HL-60 (cell line): Measurements from ENCODE around the gene CT45A10.
A peak's percentile ranks its signal among the peaks of the same experiment; 100 is the strongest.

Source experiments
- DNase-seq, 2 experiments: peaks; one replicate each; pipeline ENCODE4 v3.0.0-alpha.2; 2010 to 2020; ENCODE audit warnings: low read depth in 1 of 2, low spot score in 1 of 2
- H3K27ac ChIP-seq: fragments of 250-450 bp; sonication (Bioruptor Pico); replicated peaks from 2 replicates; pipeline ENCODE4 v1.5.1; 2020; ENCODE audit warnings: mild to moderate bottlenecking, moderate library complexity
- H3K27me3 ChIP-seq: fragments of 250-450 bp; sonication (Bioruptor Pico); 2 replicates; pipeline ENCODE4 v1.5.1; 2021; ENCODE audit warnings: mild to moderate bottlenecking, moderate library complexity; ENCODE audit not compliant: insufficient read depth, poor library complexity, severe bottlenecking
- H3K4me3 ChIP-seq: replicated peaks from 2 replicates; pipeline ENCODE4 v1.5.1; 2011; ENCODE audit warnings: mild to moderate bottlenecking, control low read depth, low read length; ENCODE audit not compliant: insufficient read depth
- GABPA ChIP-seq: IDR thresholded peaks from 2 replicates; pipeline ENCODE4 v1.6.1; 2012; ENCODE audit warnings: low read depth
- POLR2AphosphoS5 ChIP-seq: IDR thresholded peaks from 2 replicates; pipeline ENCODE4 v1.6.1; 2012; ENCODE audit warnings: low read depth
- REST ChIP-seq: IDR thresholded peaks from 2 replicates; pipeline ENCODE4 v1.6.1; 2012; ENCODE audit warnings: low read depth; ENCODE audit not compliant: insufficient replicate concordance
- SPI1 ChIP-seq: IDR thresholded peaks from 2 replicates; pipeline ENCODE4 v1.6.1; 2012; ENCODE audit warnings: low read depth, mild to moderate bottlenecking, borderline replicate concordance
- long read RNA-seq: library from polyadenylated mRNA; unstranded; transcript quantifications from one replicate; pipeline ENCODE4 v2.0.0, GENCODE V29; 2020
- TF ChIP-seq, protein P1 (sequence below): IDR thresholded peaks from one replicate; pipeline ENCODE4 v1.5.1; 2011; ENCODE audit warnings: low read length, control low read depth, inconsistent platforms; ENCODE audit not compliant: insufficient read depth

The CT45A10 gene, protein sequence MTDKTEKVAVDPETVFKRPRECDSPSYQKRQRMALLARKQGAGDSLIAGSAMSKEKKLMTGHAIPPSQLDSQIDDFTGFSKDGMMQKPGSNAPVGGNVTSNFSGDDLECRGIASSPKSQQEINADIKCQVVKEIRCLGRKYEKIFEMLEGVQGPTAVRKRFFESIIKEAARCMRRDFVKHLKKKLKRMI
- long read RNA-seq = 0 reads

DNA sequence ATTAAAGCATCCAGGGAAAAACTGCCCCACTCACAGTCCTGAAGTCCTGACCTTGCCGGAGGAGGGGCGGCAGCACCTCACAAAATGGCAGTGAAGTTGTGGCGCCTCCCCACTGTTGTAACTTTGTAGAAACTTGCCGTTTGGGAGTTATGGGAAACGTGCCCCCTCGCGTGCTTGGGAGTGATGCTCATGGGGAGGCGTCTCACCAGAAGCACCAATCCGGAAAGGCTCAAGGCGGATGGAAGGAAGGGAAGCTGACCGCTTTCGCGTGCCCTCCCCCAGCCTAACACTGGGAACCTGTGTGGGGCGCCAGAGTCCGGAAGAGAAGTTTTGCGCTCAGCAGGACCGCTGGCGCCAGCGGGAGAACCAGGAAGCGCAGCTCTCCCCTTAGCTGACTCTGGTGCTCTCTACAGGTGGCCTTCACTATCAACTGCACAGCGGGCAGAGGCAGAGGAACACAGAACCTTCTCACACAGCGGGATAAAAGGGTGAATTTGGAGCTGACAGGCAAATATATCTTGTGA lies at the start of gene CT45A10, which contains the start of gene SAGE1:
CT45A10 (minus strand) TSS at position 151 of the 524 bp plus-strand sequence. CDS start 8,100 bp downstream, outside the sequence.
SAGE1 (plus strand) TSS at position 423 of the 524 bp plus-strand sequence. CDS start 2,527 bp downstream, outside the sequence.
- DNase-seq = no peak
- TF ChIP-seq GABPA (no peak), POLR2AphosphoS5 (no peak), SPI1 (no peak), REST (no peak)
- TF ChIP-seq, protein P1, sequence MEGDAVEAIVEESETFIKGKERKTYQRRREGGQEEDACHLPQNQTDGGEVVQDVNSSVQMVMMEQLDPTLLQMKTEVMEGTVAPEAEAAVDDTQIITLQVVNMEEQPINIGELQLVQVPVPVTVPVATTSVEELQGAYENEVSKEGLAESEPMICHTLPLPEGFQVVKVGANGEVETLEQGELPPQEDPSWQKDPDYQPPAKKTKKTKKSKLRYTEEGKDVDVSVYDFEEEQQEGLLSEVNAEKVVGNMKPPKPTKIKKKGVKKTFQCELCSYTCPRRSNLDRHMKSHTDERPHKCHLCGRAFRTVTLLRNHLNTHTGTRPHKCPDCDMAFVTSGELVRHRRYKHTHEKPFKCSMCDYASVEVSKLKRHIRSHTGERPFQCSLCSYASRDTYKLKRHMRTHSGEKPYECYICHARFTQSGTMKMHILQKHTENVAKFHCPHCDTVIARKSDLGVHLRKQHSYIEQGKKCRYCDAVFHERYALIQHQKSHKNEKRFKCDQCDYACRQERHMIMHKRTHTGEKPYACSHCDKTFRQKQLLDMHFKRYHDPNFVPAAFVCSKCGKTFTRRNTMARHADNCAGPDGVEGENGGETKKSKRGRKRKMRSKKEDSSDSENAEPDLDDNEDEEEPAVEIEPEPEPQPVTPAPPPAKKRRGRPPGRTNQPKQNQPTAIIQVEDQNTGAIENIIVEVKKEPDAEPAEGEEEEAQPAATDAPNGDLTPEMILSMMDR = no peak

GRCh38 chrX:135931644-135932487 lies 38.6 kb upstream of the CT45A10 start:
- TF ChIP-seq GABPA (no peak), SPI1 (no peak), REST (no peak), POLR2AphosphoS5 (no peak)
- TF ChIP-seq, protein P1 = peak; percentile 50
- no peak overlapping the region for H3K27ac ChIP-seq
- H3K27me3 ChIP-seq = no peaks in the 10 kb centered on the region
- peak in 1 of 2 experiments; percentile 43 for DNase-seq
- no peak overlapping the region for H3K4me3 ChIP-seq

More for the DNA sequence above, at the start of gene CT45A10, which contains the start of gene SAGE1:
- Histone ChIP-seq H3K27me3 (no peaks in the 10 kb centered on the region), H3K4me3 (no peak within 1 kb of the TSS), H3K27ac (no peak within 1 kb of the TSS)

DNA sequence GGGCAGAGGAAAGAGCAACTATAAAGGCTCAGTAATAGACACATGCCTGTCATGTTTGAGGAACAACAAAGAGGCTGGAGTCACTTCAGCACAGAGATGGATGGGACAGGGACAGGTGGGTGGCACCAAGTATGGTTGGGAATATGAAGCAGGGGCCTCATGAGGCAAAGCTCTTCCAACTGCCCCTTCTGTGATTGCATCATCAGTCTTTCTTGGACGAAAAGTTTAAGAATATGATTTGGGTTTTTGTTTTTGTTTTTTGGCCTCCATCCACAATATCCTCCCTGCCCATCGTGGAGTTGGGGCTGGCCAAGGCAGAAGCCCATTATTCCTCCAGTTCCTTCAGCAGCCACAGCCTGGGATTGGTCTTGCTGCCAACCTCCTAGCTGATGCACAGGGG lies 34.7 kb upstream of the CT45A10 start:
- no peaks in the 10 kb centered on the region for H3K27me3 ChIP-seq
- H3K4me3 ChIP-seq = no peak overlapping the region
- H3K27ac ChIP-seq = no peak overlapping the region
- no peak for TF ChIP-seq POLR2AphosphoS5
- TF ChIP-seq GABPA = no peak
- no peak for TF ChIP-seq REST
- TF ChIP-seq, protein P1 = no peak
- TF ChIP-seq SPI1 = no peak
- no peak for DNase-seq
